Osteoblast (primary cell): Measurements from ENCODE around the gene CCDC120. TPM values are rescaled to one million over a fixed set of nuclear protein-coding genes. Genes with fewer than 3 reads are reported as not detected.

ENCODE experiments used
- DNase-seq: peaks from one replicate; pipeline ENCODE4 v3.0.0; 2011; ENCODE audit warnings: low spot score, mixed read lengths; ENCODE audit not compliant: insufficient read length; ENCODE audit errors: missing footprints
- H2AFZ ChIP-seq: 2 replicates; pipeline ENCODE4 v1.6.0; 2011; ENCODE audit warnings: mild to moderate bottlenecking, low read length
- H3K27ac ChIP-seq: 2 replicates; pipeline ENCODE4 v1.5.1; 2011; ENCODE audit warnings: mild to moderate bottlenecking, low read depth, low read length, moderate library complexity
- H3K27me3 ChIP-seq: 2 replicates; pipeline ENCODE4 v1.6.0; 2012; ENCODE audit warnings: mild to moderate bottlenecking, control low read depth, inconsistent platforms, low read length, moderate library complexity; ENCODE audit not compliant: insufficient read depth
- H3K36me3 ChIP-seq: 2 replicates; pipeline ENCODE4 v1.5.1; 2011; ENCODE audit warnings: mild to moderate bottlenecking, low read length, control low read depth, moderate library complexity; ENCODE audit not compliant: insufficient read depth
- H3K4me1 ChIP-seq: 2 replicates; pipeline ENCODE4 v1.5.1; 2011; ENCODE audit warnings: mild to moderate bottlenecking, low read length, control low read depth, moderate library complexity; ENCODE audit not compliant: insufficient read depth
- H3K4me2 ChIP-seq: 2 replicates; pipeline ENCODE4 v1.6.0; 2011; ENCODE audit warnings: mild to moderate bottlenecking, low read length; ENCODE audit not compliant: insufficient read depth
- H3K4me3 ChIP-seq: fragments of 200-600 bp; sonication (generic); 3 replicates; pipeline ENCODE4 v1.5.1; 2012; ENCODE audit warnings: mild to moderate bottlenecking, low read length, inconsistent platforms; ENCODE audit not compliant: insufficient read depth
- H3K79me2 ChIP-seq: 2 replicates; pipeline ENCODE4 v1.6.0; 2012; ENCODE audit warnings: mild to moderate bottlenecking, low read length, control low read depth, inconsistent platforms; ENCODE audit not compliant: insufficient read depth
- H3K9me3 ChIP-seq: 2 replicates; pipeline ENCODE4 v1.5.1; 2011; ENCODE audit warnings: low read depth, low read length, control low read depth
- H4K20me1 ChIP-seq: 2 replicates; pipeline ENCODE4 v1.6.0; 2012; ENCODE audit warnings: mild to moderate bottlenecking, low read length, control low read depth; ENCODE audit not compliant: insufficient read depth
- CTCF ChIP-seq: IDR thresholded peaks from 2 replicates; pipeline ENCODE4 v1.5.1; 2011; ENCODE audit warnings: mild to moderate bottlenecking, low read depth, low read length, moderate library complexity; ENCODE audit errors: extremely low read depth
- total RNA-seq: library from RNA; depleted of rRNA; stranded (reverse); fragments of >200 nt; gene quantifications from 2 replicates; pipeline ENCODE4 v1.2.3, GENCODE V29; 2012

CCDC120 gene
- total RNA-seq, 1 donor = 1.1 TPM

- H2AFZ ChIP-seq = no peak overlapping the region
- TF ChIP-seq CTCF = no peak
- peaks cover 23% of the 10 kb centered on the region for H3K79me2 ChIP-seq
- no peak overlapping the region for H3K4me2 ChIP-seq
- no peaks in the 10 kb centered on the region for H3K27me3 ChIP-seq
- H3K9me3 ChIP-seq = no peaks in the 10 kb centered on the region
- peaks cover 3% of the 10 kb centered on the region for H3K36me3 ChIP-seq
- H3K4me3 ChIP-seq = no peak overlapping the region
- H3K27ac ChIP-seq = no peak overlapping the region
- H4K20me1 ChIP-seq = no peaks in the 10 kb centered on the region
- peaks cover 3% of the 10 kb centered on the region for H3K4me1 ChIP-seq
- peak; percentile 91 for DNase-seq
Observed at GRCh38 chrX:49069038-49069437, 10.2 kb downstream of the CCDC120 start.

- DNase-seq = peak; percentile 90
- H3K4me3 ChIP-seq = no peak overlapping the region
- H3K4me1 ChIP-seq = peaks cover 6% of the 10 kb centered on the region
- H3K27ac ChIP-seq = no peak overlapping the region
- H3K79me2 ChIP-seq = peaks cover 23% of the 10 kb centered on the region
- no peaks in the 10 kb centered on the region for H3K9me3 ChIP-seq
- H2AFZ ChIP-seq = no peak overlapping the region
- H4K20me1 ChIP-seq = no peaks in the 10 kb centered on the region
- peaks cover 3% of the 10 kb centered on the region for H3K36me3 ChIP-seq
- no peak overlapping the region for H3K4me2 ChIP-seq
- H3K27me3 ChIP-seq = no peaks in the 10 kb centered on the region
- TF ChIP-seq CTCF = no peak
Observed at GRCh38 chrX:49070988-49071387, 12.2 kb downstream of the CCDC120 start.

- H3K27me3 ChIP-seq = no peaks in the 10 kb centered on the region
- H3K9me3 ChIP-seq = no peaks in the 10 kb centered on the region
- TF ChIP-seq CTCF = no peak
- DNase-seq = peak; percentile 97
- H4K20me1 ChIP-seq = no peaks in the 10 kb centered on the region
- H3K79me2 ChIP-seq = peaks cover 23% of the 10 kb centered on the region
- H3K36me3 ChIP-seq = peaks cover 3% of the 10 kb centered on the region
- H3K4me2 ChIP-seq = peak overlapping the region; percentile 80
- H3K4me3 ChIP-seq = peak overlapping the region; percentile 86
- H3K27ac ChIP-seq = no peak overlapping the region
- H2AFZ ChIP-seq = no peak overlapping the region
- peaks cover 6% of the 10 kb centered on the region for H3K4me1 ChIP-seq
Observed at GRCh38 chrX:49071877-49072711, 13.3 kb downstream of the CCDC120 start.

GRCh38 chrX:49072712-49073095 is 13.9 kb downstream of the CCDC120 start:
- DNase-seq = peak; percentile 92
- H4K20me1 ChIP-seq = no peaks in the 10 kb centered on the region
- no peak overlapping the region for H3K27ac ChIP-seq
- H3K4me1 ChIP-seq = peaks cover 6% of the 10 kb centered on the region
- no peaks in the 10 kb centered on the region for H3K27me3 ChIP-seq
- peak overlapping the region; percentile 80 for H3K4me2 ChIP-seq
- no peak for TF ChIP-seq CTCF
- H3K4me3 ChIP-seq = peak overlapping the region; percentile 86
- peaks cover 23% of the 10 kb centered on the region for H3K79me2 ChIP-seq
- H3K36me3 ChIP-seq = peaks cover 5% of the 10 kb centered on the region
- H2AFZ ChIP-seq = no peak overlapping the region
- no peaks in the 10 kb centered on the region for H3K9me3 ChIP-seq
